ENCODE measurements around the gene PRDM16. TPM values are rescaled to one million over a fixed set of nuclear protein-coding genes. Genes with fewer than 3 reads are reported as not detected.

PRDM16 gene
- total and polyA plus RNA-seq, 2 of the 4 experiments (the other 2 are of a cell fraction), result 0.02 TPM; not detected in 1

- no peak for DNase-seq
- CTCF ChIA-PET, result no interaction called here
Observed at GRCh38 chr1:3331564-3331963, 262.6 kb downstream of the PRDM16 start.

More at GRCh38 chr1:3331564-3331963, 262.6 kb downstream of the PRDM16 start:
- Histone ChIP-seq H3K9me1 (ENCODE audit: insufficient read depth, low read length) (no peaks in the 10 kb centered on the region), H3K9me3 (ENCODE audit: control insufficient read depth, insufficient read depth, low read length) (peaks cover under 1% of the 10 kb centered on the region; the same call in 1 of the 2 replicates), H3K18ac (ENCODE audit: low read depth, low read length) (no peak overlapping the region), H3K4me1 (ENCODE audit: control insufficient read depth, insufficient read depth, low read length) (no peaks in the 10 kb centered on the region), H3K4me3 (ENCODE audit: insufficient read depth, low read depth, low read length) (no peak overlapping the region), H3K36me3 (ENCODE audit: control insufficient read depth, insufficient read depth, low read length) (no peaks in the 10 kb centered on the region), H2AK5ac (ENCODE audit: low read depth, low read length) (no peak overlapping the region), H4K91ac (ENCODE audit: insufficient read depth, low read depth, low read length) (no peak overlapping the region), H3K56ac (ENCODE audit: extremely low read depth, insufficient read depth, low read length) (no peak overlapping the region), H2BK20ac (ENCODE audit: low read depth, low read length) (no peak overlapping the region), H2AK9ac (replicated peaks; ENCODE audit: low read depth, low read length, poor library complexity) (no peak overlapping the region), H2BK120ac (ENCODE audit: low read depth, low read length) (no peak overlapping the region), H3K4ac (ENCODE audit: low read depth, low read length) (no peak overlapping the region), H4K5ac (ENCODE audit: low read depth, low read length) (no peak overlapping the region), H4K20me1 (ENCODE audit: insufficient read depth, low read length) (no peaks in the 10 kb centered on the region), H3K9ac (ENCODE audit: low read depth, low read length) (no peak overlapping the region), H3K27me3 (ENCODE audit: control insufficient read depth, insufficient read depth, low read length) (no peaks in the 10 kb centered on the region; the same call in 1 of the 2 replicates), H4K8ac (ENCODE audit: low read depth in 2 of 2, low read length in 2 of 2) (no peak overlapping the region), H3K79me1 (ENCODE audit: low read depth in 1 of 2, low read length in 2 of 2) (no peaks in the 10 kb centered on the region), H2BK15ac (ENCODE audit: low read depth, low read length) (no peak overlapping the region), H3K27ac (ENCODE audit: insufficient read depth, low read length) (no peak overlapping the region), H2AFZ (replicated peaks; ENCODE audit: low read length, poor library complexity) (no peak overlapping the region), H3K23ac (ENCODE audit: low read depth, low read length) (no peak overlapping the region), H3K14ac (replicated peaks; ENCODE audit: low read depth, low read length) (no peak overlapping the region), H3K4me2 (ENCODE audit: low read depth, low read length) (no peak overlapping the region), H2BK5ac (ENCODE audit: low read depth, low read length, poor library complexity, severe bottlenecking) (no peak overlapping the region)
- intact Hi-C loops (cut with micrococcal nuclease) (no loop called here), dilution Hi-C loops (cut with HindIII; ENCODE audit: low sequenced_read_pairs, unreplicated experiment) (no loop called here), in situ Hi-C loops (cut with MboI; ENCODE audit: low sequenced_read_pairs) (no loop called here)
- POLR2A ChIA-PET (ENCODE audit: unreplicated experiment), result no interaction called here
- TF ChIP-seq MXI1 (IDR thresholded peaks at IDR 0.05; ENCODE audit: borderline replicate concordance, low read depth, low read length), result no peak
- no peak for TF ChIP-seq FOS (IDR thresholded peaks at IDR 0.05; ENCODE audit: low read depth, low read length)
- TF ChIP-seq POLR2A (IDR thresholded peaks at IDR 0.05; ENCODE audit: low read depth, low read length), result no peak
- no peak for TF ChIP-seq MAZ (IDR thresholded peaks at IDR 0.05; ENCODE audit: borderline replicate concordance, low read depth, low read length)
- no peak for TF ChIP-seq RFX5 (IDR thresholded peaks at IDR 0.05; ENCODE audit: low read depth, low read length)
- TF ChIP-seq USF2 (IDR thresholded peaks at IDR 0.05; ENCODE audit: low read depth, low read length), result no peak
- no peak for TF ChIP-seq RAD21 (IDR thresholded peaks at IDR 0.05; ENCODE audit: low read length)
- no peak for TF ChIP-seq CTCF (conservative IDR thresholded peaks at IDR 0.05; ENCODE audit: low read depth, low read length)
- no peak for TF ChIP-seq NFE2L2 (IDR thresholded peaks at IDR 0.05; ENCODE audit: low read depth, low read length)
- TF ChIP-seq SMC3 (IDR thresholded peaks at IDR 0.05; ENCODE audit: low read depth, low read length), result no peak
- no peak for TF ChIP-seq ELK1 (IDR thresholded peaks at IDR 0.05; ENCODE audit: borderline replicate concordance, low read depth, low read length)
- TF ChIP-seq CHD1 (IDR thresholded peaks at IDR 0.05; ENCODE audit: low read depth, low read length), result no peak
- no peak for TF ChIP-seq CEBPB (IDR thresholded peaks at IDR 0.05; ENCODE audit: low read depth, low read length)
- TF ChIP-seq MAFK (IDR thresholded peaks at IDR 0.05; ENCODE audit: low read depth, low read length), result no peak
- ATAC-seq (ENCODE audit: low read depth), result no peak
- BruUV-seq (replicated peaks), result no TSS peak
- no CpG with 5 or more reads among the region's 14 CpGs for WGBS, 2 experiments (ENCODE audit: extremely low coverage in 2 of 2, insufficient read length in 1 of 2)
